GM21526 (cell line): ENCODE data around the gene KRT17.
"Not testable (repeated sequence)": the region's sequence is repeated elsewhere in the genome, so short reads cannot be mapped to it uniquely, and the experiment has no call there.

Source experiments
- ATAC-seq: cut with Tn5 transposase; IDR thresholded peaks from one replicate; pipeline ENCODE4 v1.9.1; 2021; ENCODE audit warnings: moderate library complexity; ENCODE audit not compliant: unreplicated experiment, low FRiP score

The KRT17 gene

GRCh38 chr17:41580687-41581365, 43.5 kb downstream of the KRT17 start:
- ATAC-seq = no peak

- no peak for ATAC-seq
Observed at GRCh38 chr17:41580244-41580575, 44.2 kb downstream of the KRT17 start.

DNA sequence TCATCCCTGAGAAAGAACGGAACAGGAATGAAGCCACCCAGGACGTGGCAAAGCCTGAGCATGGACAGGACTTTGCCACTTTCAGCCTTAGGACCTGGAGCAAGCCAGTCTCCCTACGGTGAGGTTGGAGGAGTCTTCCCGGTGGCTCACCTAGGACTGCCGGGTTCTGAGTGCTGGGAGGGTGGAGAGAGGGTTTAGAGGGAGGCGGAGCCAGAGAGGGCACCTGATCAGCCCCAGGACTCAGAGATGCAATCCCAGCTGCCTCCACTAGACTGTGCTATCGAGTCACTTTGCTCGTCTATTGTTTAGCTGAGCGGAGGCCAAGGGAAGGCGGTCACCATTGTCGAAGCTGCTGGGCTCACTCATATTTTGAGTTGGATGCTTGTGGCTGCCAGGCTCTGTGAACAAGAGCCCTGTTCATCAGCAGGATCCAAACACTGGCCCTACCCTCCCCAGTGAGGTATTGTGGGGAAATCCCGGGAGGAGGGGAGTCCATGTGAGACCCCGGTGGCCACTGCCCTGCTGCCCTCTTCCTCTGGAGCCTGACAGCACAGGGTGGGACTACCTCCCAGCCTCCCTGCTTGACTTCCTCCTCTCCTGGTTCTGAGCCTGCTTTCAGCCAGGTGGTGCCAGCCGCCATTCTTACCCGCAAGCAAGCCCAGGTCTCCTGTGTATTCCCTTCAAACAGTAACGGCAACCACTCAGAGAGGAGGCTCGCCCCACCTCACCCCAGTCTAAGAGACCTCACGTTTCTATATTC, 44.7 kb downstream of the KRT17 start:
- ATAC-seq = no peak

DNA sequence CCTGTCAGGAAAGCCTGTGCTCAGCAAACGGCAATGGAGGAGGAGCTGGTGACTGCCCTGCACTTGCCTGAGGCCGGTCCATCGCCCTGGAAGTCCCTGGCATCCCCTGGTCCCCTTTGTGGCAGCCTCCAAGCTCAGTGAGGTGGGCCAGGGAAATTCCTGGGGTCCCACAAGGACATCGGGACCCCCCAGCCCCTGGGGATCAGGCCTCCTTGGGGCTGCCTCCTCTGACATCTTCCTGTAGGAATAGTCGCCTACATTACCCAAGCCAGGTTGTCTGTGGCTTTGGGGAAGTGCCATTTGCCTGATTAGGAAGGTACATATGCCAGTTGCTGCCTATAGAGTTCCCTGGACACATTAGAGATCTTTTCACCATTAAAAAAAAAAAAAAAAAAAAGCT, 45.4 kb downstream of the KRT17 start:
- ATAC-seq = no peak

DNA sequence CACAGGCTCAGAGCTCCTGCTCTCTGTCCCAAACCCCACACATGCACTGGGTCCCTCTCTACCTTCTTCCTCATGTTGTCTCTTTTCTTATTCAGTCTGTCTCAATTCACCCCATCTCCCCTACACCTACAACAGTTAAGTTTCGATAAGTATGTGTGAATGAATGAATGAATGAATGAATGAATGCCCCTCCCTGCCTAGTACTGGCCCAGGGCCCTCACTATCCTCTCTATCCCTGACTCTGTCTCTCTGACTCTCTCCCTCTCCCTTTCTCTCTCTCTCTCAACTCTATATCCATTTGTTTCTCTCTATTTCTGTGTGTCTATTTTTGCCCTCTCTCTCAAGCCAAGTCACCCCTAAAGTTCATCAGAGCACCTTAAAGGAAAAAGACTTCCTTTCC, 45.8 kb downstream of the KRT17 start:
- no peak for ATAC-seq

DNA sequence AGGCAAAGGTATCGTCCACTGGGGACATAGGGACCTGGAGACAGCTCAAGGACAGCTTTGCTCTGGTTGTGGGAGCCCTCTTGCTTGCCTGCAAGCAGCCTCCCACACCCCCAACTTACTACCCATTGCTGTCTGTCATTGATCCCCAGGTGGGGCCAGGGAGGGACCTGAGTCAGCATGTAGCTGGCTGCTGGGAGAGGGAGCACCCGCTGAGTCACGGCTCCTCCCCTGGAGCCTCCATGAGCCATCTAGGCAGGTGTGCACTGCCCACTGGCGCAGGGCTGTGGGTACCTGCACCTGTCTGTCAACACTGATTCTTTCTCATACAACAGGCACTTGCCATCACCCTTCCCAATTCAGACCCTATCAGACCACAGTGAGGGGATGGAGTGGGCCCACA, 47.6 kb downstream of the KRT17 start:
- not testable (repeated sequence) for ATAC-seq

- ATAC-seq = no peak
Observed at GRCh38 chr17:41575336-41575735, 49.0 kb downstream of the KRT17 start.

- ATAC-seq = no peak
Observed at GRCh38 chr17:41571561-41572434, 52.6 kb downstream of the KRT17 start, which contains the start of gene KRT9. TSS of gene KRT9 (minus strand) at chr17:41572059. CDS start at chr17:41571992, 67 bp downstream.
